ENCODE data around the gene H1-8. TPM values are rescaled to one million over a fixed set of nuclear protein-coding genes. Genes with fewer than 3 reads are reported as not detected.
"Not testable (repeated sequence)": the region's sequence is repeated elsewhere in the genome, so short reads cannot be mapped to it uniquely, and the experiment has no call there.

The H1-8 gene, protein sequence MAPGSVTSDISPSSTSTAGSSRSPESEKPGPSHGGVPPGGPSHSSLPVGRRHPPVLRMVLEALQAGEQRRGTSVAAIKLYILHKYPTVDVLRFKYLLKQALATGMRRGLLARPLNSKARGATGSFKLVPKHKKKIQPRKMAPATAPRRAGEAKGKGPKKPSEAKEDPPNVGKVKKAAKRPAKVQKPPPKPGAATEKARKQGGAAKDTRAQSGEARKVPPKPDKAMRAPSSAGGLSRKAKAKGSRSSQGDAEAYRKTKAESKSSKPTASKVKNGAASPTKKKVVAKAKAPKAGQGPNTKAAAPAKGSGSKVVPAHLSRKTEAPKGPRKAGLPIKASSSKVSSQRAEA
- total RNA-seq = not detected

DNA sequence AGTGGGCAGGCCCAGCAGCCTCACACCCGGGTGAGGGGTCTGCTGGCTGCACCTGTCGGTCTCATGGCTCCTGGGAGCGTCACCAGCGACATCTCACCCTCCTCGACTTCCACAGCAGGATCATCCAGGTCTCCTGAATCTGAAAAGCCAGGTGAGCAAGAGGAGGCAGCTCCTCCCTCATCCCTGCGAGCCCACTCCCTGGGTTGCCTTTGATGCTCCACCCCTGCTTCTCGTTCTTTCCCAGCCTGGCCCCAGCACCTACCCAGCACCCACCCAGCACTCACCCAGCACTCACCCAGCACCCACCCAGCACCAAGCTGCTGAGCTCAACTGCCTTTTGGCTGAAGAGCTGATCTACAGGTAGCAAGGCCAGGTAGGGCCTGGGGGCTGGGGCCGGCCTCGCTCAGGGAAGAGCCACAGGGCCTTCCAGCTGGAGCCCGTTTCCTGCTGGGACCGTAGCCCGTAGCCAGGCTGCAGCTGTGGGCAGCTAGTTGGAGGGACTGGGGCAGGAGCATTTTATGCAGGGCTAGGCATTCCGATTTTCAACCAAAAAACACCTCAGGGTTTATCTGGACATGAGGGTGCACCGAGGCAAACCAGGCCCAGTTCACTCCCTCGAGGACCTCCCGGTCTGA, at the start of gene H1-8:
H1-8 (plus strand) TSS at position 20 of the 635 bp plus-strand sequence; CDS start at position 64, 44 bp downstream.
- DNase-seq (no peak), ATAC-seq (no peak)
- Histone ChIP-seq H3K4me3 (no peak within 1 kb of the TSS), H3K27ac (no peak within 1 kb of the TSS), H3K4me1 (no peaks in the 10 kb centered on the region), H3K27me3 (no peaks in the 10 kb centered on the region), H3K36me3 (no peaks in the 10 kb centered on the region), H3K9me3 (no peaks in the 10 kb centered on the region)
- intact Hi-C loops (cut with DNase I; ENCODE audit: low total_unique reads) (no loop called here), in situ Hi-C loops (cut with MboI; ENCODE audit: low sequenced_read_pairs in 4 of 4) (no loop called here)
- TF ChIP-seq, protein P1, sequence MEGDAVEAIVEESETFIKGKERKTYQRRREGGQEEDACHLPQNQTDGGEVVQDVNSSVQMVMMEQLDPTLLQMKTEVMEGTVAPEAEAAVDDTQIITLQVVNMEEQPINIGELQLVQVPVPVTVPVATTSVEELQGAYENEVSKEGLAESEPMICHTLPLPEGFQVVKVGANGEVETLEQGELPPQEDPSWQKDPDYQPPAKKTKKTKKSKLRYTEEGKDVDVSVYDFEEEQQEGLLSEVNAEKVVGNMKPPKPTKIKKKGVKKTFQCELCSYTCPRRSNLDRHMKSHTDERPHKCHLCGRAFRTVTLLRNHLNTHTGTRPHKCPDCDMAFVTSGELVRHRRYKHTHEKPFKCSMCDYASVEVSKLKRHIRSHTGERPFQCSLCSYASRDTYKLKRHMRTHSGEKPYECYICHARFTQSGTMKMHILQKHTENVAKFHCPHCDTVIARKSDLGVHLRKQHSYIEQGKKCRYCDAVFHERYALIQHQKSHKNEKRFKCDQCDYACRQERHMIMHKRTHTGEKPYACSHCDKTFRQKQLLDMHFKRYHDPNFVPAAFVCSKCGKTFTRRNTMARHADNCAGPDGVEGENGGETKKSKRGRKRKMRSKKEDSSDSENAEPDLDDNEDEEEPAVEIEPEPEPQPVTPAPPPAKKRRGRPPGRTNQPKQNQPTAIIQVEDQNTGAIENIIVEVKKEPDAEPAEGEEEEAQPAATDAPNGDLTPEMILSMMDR (IDR thresholded peaks at IDR 0.05 in 4 of 5, conservative IDR thresholded peaks at IDR 0.05 in 1 of 5) = no peak
- TF ChIP-seq POLR2A (IDR thresholded peaks at IDR 0.05) = no peak

GRCh38 chr3:129493206-129493605, 49.8 kb upstream of the H1-8 start:
- in situ Hi-C loops (cut with MboI; ENCODE audit: low sequenced_read_pairs in 4 of 4) (loop anchor here (5.0 to 25.0 kb wide), 7 partner anchors 122 to 444 kb away; no protein-coding TSS in a partner anchor), intact Hi-C loops (cut with DNase I; ENCODE audit: low total_unique reads) (loop anchor here (5.0 kb wide), 2 partner anchors 114 to 134 kb away; partner anchors contain the start of gene PLXND1)
- H3K4me3 ChIP-seq = no peak overlapping the region
- no peaks in the 10 kb centered on the region for H3K27me3 ChIP-seq
- H3K4me1 ChIP-seq = peaks cover 12 to 31% of the 10 kb centered on the region in 2 donors
- TF ChIP-seq, protein P1 (IDR thresholded peaks at IDR 0.05 in 4 of 5, conservative IDR thresholded peaks at IDR 0.05 in 1 of 5) = no peak
- TF ChIP-seq POLR2A (IDR thresholded peaks at IDR 0.05) = no peak
- DNase-seq (no peak), ATAC-seq (peak in 1 of 2 donors; percentile 27)
- H3K9me3 ChIP-seq = no peaks in the 10 kb centered on the region
- H3K27ac ChIP-seq = peak overlapping the region in 2 of 4 donors; percentile 68 to 70
- H3K36me3 ChIP-seq = no peaks in the 10 kb centered on the region

GRCh38 chr3:129494499-129494898, 48.5 kb upstream of the H1-8 start:
- H3K9me3 ChIP-seq, H3K36me3 ChIP-seq, H3K27me3 ChIP-seq, ATAC-seq, H3K4me3 ChIP-seq, DNase-seq: not testable (repeated sequence)
- Histone ChIP-seq H3K27ac (peak overlapping the region; percentile 54 to 70 (median 69)), H3K4me1 (peaks cover 6 to 22% of the 10 kb centered on the region in 2 donors)
- in situ Hi-C loops (cut with MboI; ENCODE audit: low sequenced_read_pairs in 4 of 4) (loop anchor here (5.0 to 25.0 kb wide), 7 partner anchors 120 to 443 kb away; no protein-coding TSS in a partner anchor), intact Hi-C loops (cut with DNase I; ENCODE audit: low total_unique reads) (loop anchor here (5.0 kb wide), 2 partner anchors 113 to 133 kb away; partner anchors contain the start of gene PLXND1)

GRCh38 chr3:129495006-129495639, 47.9 kb upstream of the H1-8 start:
- intact Hi-C loops (cut with DNase I; ENCODE audit: low total_unique reads); H3K27me3 ChIP-seq; DNase-seq; H3K9me3 ChIP-seq; H3K36me3 ChIP-seq; H3K4me3 ChIP-seq: not testable (repeated sequence)
- peak in 1 of 2 donors; percentile 7 for ATAC-seq
- in situ Hi-C loops (cut with MboI; ENCODE audit: low sequenced_read_pairs in 4 of 4) = loop anchor here (10.0 to 25.0 kb wide), 5 partner anchors 120 to 442 kb away; no protein-coding TSS in a partner anchor
- peak overlapping the region in 3 of 4 donors; percentile 68 to 70 (median 70) for H3K27ac ChIP-seq
- peaks cover 6 to 18% of the 10 kb centered on the region in 2 donors for H3K4me1 ChIP-seq

GRCh38 chr3:129497876-129498275, 45.1 kb upstream of the H1-8 start:
- DNase-seq; H3K9me3 ChIP-seq; intact Hi-C loops (cut with DNase I; ENCODE audit: low total_unique reads); ATAC-seq; H3K4me3 ChIP-seq; H3K36me3 ChIP-seq; H3K27me3 ChIP-seq: not testable (repeated sequence)
- in situ Hi-C loops (cut with MboI; ENCODE audit: low sequenced_read_pairs in 4 of 4) = loop anchor here (10.0 to 25.0 kb wide), 5 partner anchors 117 to 439 kb away; no protein-coding TSS in a partner anchor
- Histone ChIP-seq H3K4me1 (peaks cover 19 to 34% of the 10 kb centered on the region in 2 donors), H3K27ac (peak overlapping the region in 2 of 4 donors; percentile 35 to 43)

DNA sequence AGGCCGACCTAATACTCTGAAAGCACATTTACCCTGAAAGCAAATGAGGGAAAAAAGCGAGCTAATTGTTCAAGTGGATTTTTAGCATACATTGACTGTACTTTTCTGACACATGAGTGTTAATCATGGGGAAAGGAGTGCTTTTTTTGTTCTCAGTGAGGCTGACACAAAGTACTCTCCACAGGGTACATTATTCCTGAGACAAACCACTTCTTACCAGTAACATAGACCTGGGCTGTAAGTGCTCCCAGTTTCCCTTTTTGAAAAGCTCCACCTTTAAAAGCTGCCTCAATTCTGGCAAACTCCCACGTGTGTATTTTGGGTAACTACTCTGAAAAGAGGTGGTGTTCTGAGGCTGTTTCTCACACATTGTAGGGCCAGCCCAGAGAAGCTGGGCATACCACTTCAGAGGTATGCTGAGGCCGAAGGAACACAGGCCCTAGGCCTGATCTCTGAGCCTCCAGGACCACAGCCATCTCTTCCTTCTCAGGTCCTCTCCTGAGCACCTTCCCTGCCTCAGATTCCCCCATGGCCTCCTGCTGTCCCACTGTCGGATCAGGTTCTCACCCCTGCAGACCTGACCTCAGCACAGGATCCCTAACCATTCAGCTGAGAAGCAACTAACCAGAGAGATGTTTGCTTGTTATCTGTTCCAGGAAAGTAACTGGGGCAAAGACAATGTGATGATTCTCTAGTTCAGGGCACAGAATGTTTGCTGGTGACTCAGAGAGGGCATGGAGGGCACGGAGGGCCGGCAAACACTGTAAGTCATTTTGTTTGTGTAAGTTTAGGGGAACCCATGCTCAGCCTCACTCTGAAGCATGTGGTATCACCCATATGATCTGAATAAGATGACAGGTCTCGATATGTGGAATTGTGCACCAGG, 44.1 kb upstream of the H1-8 start:
- DNase-seq; intact Hi-C loops (cut with DNase I; ENCODE audit: low total_unique reads); H3K27me3 ChIP-seq; ATAC-seq; H3K9me3 ChIP-seq; H3K4me3 ChIP-seq; H3K36me3 ChIP-seq: not testable (repeated sequence)
- in situ Hi-C loops (cut with MboI; ENCODE audit: low sequenced_read_pairs in 4 of 4) = loop anchor here (10.0 to 25.0 kb wide), 5 partner anchors 116 to 438 kb away; no protein-coding TSS in a partner anchor
- peak overlapping the region in 3 of 4 donors; percentile 11 to 35 (median 27) for H3K27ac ChIP-seq
- peaks cover 27 to 34% of the 10 kb centered on the region in 2 donors for H3K4me1 ChIP-seq

- in situ Hi-C loops (cut with MboI; ENCODE audit: low sequenced_read_pairs in 4 of 4) = loop anchor here (10.0 to 25.0 kb wide), 5 partner anchors 115 to 438 kb away; no protein-coding TSS in a partner anchor
- not testable (repeated sequence) for ATAC-seq
- peak overlapping the region in 3 of 4 donors; percentile 50 to 61 (median 54) for H3K27ac ChIP-seq
These were observed 43.2 kb upstream of the H1-8 start for GRCh38 chr3:129499604-129500333.

More at GRCh38 chr3:129499604-129500333, 43.2 kb upstream of the H1-8 start:
- not testable (repeated sequence) for H3K36me3 ChIP-seq, DNase-seq, H3K9me3 ChIP-seq, H3K27me3 ChIP-seq, H3K4me3 ChIP-seq
- intact Hi-C loops (cut with DNase I; ENCODE audit: low total_unique reads) = loop anchor here (5.0 kb wide), 1 partner anchor 98 kb away; no protein-coding TSS in a partner anchor
- peaks cover 36 to 43% of the 10 kb centered on the region in 2 donors for H3K4me1 ChIP-seq

Measured in gastrocnemius medialis (tissue), 4 donors.